ENCODE measurements around the gene SELENOP.

SELENOP gene

DNA sequence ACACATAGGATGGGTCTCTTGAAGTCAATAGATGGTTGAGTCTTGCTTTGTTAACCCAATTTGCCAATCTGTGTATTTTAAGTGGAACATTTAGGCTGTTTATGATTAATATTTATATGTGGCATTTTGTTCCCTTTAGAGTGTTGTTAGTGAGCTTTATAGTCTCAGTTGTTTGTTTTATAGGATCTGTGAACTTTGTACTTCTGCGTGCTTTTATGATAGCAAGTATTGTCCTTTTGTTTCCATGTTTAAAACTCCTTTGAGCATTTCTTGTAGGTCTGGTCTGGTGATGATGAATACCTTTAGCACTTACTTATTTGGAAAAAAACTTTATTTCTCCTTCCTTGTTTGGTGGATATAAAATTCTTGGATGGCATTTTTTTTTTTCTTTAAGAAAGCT is 23.8 kb downstream of the SELENOP start:
- DNase-seq = no peak

DNA sequence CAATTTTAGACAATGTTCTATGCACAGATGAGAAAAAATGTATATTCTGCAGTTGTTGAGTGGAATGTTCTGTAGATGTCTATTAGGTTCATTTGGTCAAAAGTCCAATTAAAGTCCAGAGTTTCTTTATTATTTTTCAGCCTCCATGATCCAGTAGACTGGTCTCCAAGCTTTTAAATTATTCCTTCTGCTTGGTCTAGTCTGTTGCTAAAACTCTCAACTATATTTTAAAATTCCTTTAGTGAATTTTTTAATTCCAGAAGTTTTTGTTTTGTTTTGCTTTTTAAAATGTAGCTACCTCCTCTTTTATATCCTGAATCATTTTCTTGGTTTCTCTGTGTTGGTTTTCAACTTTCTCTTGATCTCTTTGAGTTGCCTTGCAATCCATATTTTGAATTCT is 24.6 kb downstream of the SELENOP start:
- DNase-seq = no peak

DNA sequence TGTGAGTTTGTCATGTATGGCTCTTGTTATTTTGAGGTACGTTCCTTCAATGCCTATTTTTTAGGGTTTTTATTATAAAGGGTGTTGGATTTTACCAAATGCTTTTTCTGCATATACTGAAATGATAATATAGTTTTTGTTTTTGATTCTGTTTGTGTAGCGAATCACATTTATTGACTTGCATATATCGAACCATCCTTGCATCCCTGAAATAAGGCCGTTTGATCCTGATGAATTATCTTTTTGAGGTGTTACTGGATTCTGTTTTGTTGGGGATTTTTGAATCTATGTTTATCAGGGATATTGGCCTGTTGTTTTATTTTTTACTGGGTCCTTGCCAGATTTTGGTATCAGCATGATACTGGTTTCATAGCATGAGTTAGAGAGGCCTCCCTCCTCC is 25.9 kb downstream of the SELENOP start:
- DNase-seq = no peak

DNA sequence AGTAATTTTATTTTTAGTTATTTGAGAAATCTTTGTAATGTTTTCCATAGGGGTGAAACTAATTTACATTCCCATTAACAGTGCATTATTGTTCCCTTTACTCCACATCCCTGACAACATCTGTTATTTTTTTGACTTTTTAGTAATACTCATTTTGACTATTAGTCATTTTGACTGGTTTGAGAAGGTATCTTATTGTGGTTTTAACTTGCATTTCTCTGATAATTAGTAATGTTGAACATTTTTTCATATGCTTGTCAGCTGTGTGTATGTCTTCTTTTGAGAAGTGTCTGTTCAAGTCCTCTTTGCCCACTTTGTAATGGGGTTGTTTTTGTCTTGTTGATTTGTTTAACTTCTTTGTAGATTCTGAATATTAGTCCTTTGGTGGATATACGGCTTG is 27.6 kb downstream of the SELENOP start:
- DNase-seq = no peak

DNA sequence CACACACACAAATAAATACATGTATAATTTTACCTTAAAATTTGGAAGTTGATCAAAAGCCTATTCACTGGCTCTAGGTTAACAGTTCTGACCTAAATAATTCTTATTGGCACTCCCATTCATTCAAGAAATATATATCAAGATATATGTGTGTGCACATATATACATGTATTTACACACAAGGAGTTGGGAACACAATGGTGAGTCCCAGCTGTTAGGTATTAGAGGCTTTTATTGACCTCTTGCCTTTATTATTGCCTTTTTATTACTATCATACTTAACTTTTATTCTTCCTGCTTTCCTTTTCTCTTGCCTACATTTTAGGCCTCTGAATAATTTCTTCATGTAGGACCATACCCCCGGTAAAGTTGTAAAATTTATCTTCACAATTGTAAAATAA is 30.1 kb downstream of the SELENOP start:
- no peak for DNase-seq

DNA sequence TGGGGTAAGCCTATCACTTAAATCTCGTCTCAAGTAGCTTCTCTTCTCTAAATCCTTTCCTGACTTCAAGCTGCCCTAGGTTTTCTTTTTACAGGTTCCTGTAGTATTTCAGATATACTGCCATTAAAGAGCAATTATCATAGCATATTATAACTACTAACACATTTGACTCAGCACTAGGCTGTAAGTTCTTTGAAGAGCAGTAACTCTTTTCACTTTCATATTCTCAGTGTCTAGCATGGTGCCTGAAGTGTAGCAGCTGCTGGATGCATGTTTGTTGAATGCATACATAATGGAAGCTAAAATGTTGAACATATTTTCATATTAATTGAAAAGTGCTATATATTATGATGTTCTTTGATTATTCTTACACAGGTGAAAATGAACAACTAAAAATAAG is 32.6 kb downstream of the SELENOP start:
- DNase-seq = no peak

DNA sequence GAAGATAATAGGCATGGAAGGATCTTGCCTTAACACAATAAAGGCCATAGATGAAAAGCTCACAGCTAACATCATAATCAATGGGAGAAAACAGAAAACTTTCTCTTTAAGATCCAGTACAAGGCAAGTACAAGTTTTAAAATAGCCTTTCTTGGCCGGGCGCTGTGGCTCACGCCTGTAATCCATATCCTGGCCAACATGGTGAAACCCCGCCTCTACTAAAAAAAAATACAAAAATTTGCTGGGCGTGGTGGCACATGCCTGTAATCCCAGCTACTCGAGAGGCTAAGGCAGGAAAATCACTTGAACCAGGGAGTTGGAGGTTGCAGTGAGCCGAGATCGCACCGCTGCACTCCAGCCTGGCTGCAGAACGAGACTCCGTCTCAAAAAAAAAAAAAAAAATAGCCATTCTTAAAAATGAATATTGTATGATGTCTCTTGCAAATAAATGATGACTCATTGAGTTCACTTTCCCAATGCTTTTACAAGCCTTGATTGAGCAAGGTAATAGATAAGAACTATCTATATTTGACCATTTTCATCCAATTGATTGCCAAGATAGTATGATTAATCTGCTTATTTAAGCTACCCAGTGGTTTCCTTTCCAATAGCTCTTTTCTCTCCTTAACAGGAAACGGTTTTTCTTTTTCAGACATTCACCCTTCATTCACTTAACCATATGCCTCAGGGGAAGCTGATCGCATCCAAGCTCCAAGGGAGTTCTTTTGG is 39.3 kb downstream of the SELENOP start:
- DNase-seq = no peak

DNA sequence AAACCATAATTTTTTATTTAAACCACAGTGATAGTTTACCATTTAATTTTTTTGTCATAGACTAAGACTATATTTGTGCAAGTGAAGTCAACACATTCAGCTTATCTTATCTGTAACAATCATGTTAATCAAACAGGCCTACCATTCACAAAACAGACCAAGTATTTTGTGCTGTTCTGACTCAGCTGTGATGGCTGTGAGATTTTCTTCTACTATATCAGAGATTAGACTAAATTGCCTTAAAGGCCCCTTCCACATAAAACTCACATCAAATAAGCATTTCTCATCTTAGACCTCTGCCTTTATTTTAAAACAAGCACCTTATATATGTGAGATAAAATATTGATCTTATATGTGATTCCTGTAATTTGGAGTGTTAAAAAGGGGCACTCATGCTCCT is 41.7 kb downstream of the SELENOP start:
- no peak for DNase-seq

DNA sequence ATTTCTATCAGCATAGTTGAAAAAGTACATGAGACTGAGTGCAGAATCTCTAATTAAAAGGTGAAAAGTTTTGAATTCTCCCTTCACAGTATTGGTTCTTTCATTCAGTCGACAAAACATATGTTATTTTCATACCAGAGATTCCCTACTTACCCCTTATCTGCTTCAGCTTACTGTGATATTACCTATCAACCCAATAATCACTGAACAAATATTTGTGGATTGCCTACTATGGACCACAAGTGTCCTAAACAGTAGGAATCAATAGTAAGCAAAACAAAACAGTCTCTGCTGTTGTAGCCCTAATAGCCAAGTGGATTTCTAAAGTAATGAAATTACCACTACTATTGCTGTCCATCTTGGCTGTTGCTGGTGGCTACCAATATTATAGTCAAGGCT is 43.6 kb downstream of the SELENOP start:
- no peak for DNase-seq

DNA sequence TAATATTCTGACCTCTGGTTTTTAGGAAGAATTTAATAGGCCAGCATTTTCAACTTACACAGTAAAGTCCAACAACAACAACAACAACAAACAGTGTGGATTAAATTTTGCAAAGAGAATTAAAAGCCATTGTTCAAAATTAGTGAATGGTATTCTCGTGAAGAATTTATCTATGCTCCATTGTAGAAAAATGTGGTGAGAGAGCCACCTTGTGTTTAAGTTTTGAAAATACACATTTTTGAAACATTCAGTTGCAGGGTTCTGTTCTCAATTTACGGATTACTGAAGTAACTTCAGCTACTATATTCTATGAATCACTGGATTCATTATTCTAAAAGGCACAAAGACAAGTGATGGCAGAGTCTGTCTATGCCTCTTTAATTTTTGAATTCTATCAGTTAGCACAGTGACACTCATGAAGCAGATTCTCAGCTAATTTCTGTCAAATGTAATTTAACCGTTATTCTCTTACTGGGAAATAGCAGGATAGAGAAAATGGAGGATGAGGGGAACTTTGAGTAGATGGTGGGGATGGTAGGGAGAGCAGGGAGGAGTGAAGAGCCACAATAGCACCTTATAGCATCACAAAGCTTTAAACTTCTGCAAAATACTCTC is 44.1 kb downstream of the SELENOP start:
- DNase-seq = peak; percentile 19 to 65

DNA sequence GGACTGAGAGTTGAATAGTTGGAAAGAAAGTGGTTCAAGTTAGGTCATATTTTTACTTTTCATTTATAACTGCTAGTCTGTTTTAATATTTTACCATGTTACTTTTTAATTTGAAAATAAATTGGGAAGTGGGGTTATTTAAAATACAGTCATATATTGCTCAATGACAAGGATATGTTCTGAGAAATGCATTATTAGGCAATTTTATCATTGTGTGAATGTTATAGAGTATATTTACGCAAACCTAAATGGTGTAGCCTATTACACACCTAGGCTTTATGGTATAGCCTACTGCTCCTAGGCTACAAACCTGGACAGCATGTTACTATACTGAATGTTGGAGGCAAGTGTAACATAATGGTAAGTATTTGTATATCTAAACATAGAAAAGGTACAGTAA is 49.9 kb downstream of the SELENOP start:
- DNase-seq = peak in 1 of 2 donors; percentile 35

DNA sequence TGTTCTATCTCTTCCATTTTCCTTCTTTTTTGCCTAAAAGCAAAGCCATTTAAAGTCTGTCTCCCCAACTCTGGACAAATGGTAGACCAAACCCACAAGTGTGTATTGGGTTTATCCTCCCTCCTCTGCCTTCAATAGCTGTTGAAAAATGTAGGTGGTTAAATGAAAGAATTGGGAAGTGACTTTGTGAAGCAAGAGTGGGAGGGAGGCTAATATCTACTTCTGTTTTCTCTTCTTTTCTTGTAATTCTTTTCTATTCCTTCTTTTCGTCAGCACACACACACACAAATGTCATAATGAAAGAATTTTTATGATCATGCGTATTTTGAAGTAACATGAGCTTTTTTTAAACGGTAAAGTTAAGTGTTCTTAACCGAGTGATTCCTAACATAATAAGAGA is 51.3 kb downstream of the SELENOP start:
- DNase-seq = peak; percentile 23 to 38

DNA sequence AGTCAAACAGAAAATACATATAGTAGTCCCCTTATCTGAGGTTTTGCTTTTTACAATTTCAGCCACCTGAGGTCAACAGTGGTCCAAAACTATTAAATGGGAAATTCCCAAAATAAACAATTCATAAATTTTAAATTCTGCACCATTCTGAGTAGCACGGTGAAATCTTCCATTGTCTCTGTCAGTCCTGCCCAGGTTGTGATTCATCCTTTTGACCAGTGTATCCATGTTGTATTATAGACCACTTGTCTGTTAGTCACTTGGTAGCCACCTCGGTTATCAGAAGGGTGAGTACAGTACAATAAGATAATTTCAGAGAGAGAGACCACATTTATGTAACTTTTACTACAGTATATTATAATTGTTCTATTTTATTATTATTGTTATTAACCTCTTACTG is 52.2 kb downstream of the SELENOP start:
- DNase-seq = no peak

DNA sequence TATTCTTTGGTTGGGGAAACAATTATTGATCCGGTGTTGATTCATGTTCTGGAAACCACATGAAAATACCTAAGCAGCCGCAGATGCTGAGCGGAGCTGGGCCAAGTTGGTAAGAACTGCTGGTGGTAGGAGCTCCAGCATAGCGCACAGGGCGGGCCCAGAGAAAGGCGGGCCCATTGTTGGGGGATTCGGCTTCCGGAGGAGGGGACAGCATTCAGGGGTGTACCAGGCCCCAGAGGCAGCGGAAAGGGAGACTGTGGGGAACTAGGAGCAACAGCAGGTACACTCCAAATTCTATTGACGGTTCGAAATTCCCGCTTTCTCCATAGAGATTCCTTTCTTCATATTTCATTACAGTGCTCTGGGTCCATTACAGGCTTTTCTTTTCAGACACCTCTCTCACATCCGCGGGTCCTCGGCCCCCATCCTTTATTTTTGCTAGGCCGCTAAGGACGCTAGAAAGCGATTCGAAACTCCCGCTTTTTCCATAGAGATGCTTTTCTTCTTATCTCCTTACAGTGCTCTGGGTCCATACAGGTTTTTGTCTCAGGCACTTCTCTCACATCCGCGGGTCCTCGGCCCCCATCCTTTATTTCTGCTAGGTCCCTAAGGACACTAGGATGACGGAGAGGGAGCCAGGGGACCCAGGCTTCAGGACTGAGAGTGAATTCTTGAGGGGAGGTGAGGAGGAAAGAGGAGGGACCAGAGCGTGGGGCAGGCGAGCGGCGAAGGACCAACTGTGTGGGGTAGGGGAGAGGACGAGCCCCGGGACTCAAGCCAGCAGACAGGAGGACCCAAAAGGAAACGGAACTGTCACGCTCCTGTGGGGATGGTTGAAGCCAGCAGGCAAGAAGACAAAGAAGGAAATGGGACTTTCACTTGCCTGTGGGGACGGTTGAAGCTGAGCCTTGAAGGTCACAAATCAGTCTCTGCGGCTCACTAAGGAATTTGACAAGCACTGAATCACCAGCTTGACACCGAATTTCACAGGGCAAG is 54.8 kb downstream of the SELENOP start, which contains the start of gene CCDC152:
Gene CCDC152 (plus strand): TSS at position 213 of the 996 bp plus-strand sequence. CDS start 2,304 bp downstream, outside the sequence.
- DNase-seq = peak in 1 of 2 donors; percentile 2

DNA sequence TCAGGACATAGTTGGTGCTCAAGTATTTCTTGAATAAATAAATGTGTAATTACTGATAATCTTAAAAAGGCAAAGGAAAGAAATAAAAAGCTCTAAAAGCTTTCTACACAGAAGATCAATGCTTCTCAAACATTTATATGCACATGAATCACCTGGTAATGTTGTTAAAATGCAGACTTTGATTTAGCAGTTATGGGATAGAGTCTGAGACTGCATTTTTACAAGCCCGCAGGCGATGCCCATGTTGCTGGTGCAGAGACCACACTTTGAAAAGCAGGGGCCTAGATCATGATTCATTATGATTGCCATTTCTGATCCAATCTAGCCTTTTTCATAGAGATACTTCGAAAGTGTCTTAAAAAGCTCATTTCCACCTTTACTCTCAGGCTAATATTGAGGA is 58.6 kb downstream of the SELENOP start:
- no peak for DNase-seq

DNA sequence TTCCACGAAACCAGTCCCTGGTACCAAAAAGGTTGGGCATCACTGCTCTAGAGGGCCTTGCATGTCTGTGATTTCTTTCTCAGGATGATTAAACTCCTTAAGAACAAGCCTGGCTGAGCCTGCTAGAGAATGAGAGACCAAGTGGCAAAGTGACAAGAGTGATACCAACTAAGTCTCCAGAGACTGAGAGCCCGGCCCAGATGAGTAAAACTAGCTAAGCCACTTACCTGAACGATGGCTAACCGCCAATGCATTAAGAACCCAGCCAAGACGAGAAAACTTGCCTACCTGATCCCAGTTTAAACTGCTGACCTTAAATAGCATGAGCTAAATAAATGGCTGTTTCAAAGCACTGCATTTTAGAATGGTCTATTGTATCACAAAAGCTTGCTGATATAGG is 60.6 kb downstream of the SELENOP start:
- no peak for DNase-seq

DNA sequence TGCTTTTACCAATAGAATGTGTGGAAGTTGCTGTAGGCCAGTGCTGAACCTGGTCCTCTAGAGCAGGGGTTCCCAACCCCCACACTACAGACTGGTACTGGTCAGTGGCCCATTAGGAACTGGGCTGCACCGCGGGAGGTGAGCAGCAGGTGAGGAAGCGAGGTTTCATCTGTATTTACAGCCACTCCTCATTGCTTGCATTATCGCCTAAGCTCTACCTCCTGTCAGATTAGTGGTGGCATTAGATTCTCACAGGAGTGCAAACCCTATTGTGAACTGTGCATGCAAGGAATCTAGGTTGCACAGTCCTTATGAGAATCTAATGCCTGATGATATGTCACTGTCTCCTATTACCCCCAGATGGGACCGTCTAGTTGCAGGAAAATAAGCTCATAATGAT is 61.2 kb downstream of the SELENOP start:
- DNase-seq = no peak

Data from inflammatory macrophage treated with lipopolysaccharide for 1 hour (primary cell).